OCI-LY1 (cell line): ENCODE results near the gene CNST.

Experiments used
- H2AFZ ChIP-seq: fragments of 200-600 bp; sonication (generic), shearing (Covaris generic); 2 replicates; pipeline ENCODE4 v1.6.0; 2014; ENCODE audit warnings: antibody characterized with exemption, mild to moderate bottlenecking, low read length
- H3F3A ChIP-seq: fragments of 200-600 bp; sonication (generic), shearing (Covaris generic); 2 replicates; pipeline ENCODE4 v1.6.0; 2014; ENCODE audit warnings: mild to moderate bottlenecking, antibody characterized with exemption, low read length, moderate library complexity; ENCODE audit not compliant: insufficient read depth
- H3K27ac ChIP-seq: fragments of 200-600 bp; sonication (generic); 2 replicates; pipeline ENCODE4 v1.5.1; 2014; ENCODE audit warnings: low read length, mixed run types, mild to moderate bottlenecking, low read depth; ENCODE audit not compliant: poor library complexity, severe bottlenecking
- H3K27me3 ChIP-seq: fragments of 200-600 bp; sonication (generic); 2 replicates; pipeline ENCODE4 v1.6.0; 2014; ENCODE audit warnings: antibody characterized with exemption, mild to moderate bottlenecking, low read length, moderate library complexity; ENCODE audit not compliant: insufficient read depth
- H3K36me3 ChIP-seq: fragments of 200-600 bp; sonication (generic); 2 replicates; pipeline ENCODE4 v1.6.1; 2014; ENCODE audit warnings: mild to moderate bottlenecking, antibody characterized with exemption, low read length, moderate library complexity, mixed read lengths; ENCODE audit not compliant: insufficient read depth
- H3K4me1 ChIP-seq: fragments of 200-600 bp; sonication (generic); 2 replicates; pipeline ENCODE4 v1.5.1; 2014; ENCODE audit warnings: mild to moderate bottlenecking, low read length, moderate library complexity; ENCODE audit not compliant: insufficient read depth, severe bottlenecking
- H3K4me2 ChIP-seq: fragments of 200-600 bp; sonication (generic), shearing (Covaris generic); 2 replicates; pipeline ENCODE4 v1.6.1; 2014; ENCODE audit warnings: low read length
- H3K4me3 ChIP-seq: fragments of 200-600 bp; sonication (generic); 2 replicates; pipeline ENCODE4 v1.5.1; 2014; ENCODE audit warnings: low read length, low read depth, mild to moderate bottlenecking, mixed read lengths; ENCODE audit not compliant: poor library complexity, severe bottlenecking
- H3K79me2 ChIP-seq: fragments of 200-600 bp; shearing (Covaris generic); 2 replicates; pipeline ENCODE4 v1.6.1; 2016; ENCODE audit warnings: mixed run types, low read length, mixed read lengths; ENCODE audit not compliant: insufficient read depth
- H3K9ac ChIP-seq: fragments of 200-600 bp; sonication (generic), shearing (Covaris generic); 2 replicates; pipeline ENCODE4 v1.6.1; 2014; ENCODE audit warnings: mild to moderate bottlenecking, low read length, mixed read lengths
- H3K9me2 ChIP-seq: fragments of 200-600 bp; sonication (generic), shearing (Covaris generic); 2 replicates; pipeline ENCODE4 v1.6.1; 2014; ENCODE audit warnings: low read depth, mild to moderate bottlenecking, low read length, mixed read lengths
- H3K9me3 ChIP-seq: fragments of 200-600 bp; shearing (Covaris generic); 2 replicates; pipeline ENCODE4 v1.6.1; 2014; ENCODE audit warnings: low read length, mixed read lengths
- H4K20me1 ChIP-seq: fragments of 200-600 bp; sonication (generic), shearing (Covaris generic); 2 replicates; pipeline ENCODE4 v1.6.0; 2016; ENCODE audit warnings: mild to moderate bottlenecking, low read length; ENCODE audit not compliant: insufficient read depth
- EZH2 ChIP-seq: fragments of 200-600 bp; sonication (generic), shearing (Covaris generic); IDR thresholded peaks from 2 replicates; pipeline ENCODE4 v1.8.0; 2017; ENCODE audit warnings: borderline replicate concordance, mixed run types, mild to moderate bottlenecking, antibody characterized with exemption, low read length, moderate library complexity, mixed read lengths
- TF ChIP-seq, protein P1 (sequence below): fragments of 200-600 bp; sonication (generic), shearing (Covaris generic); IDR thresholded peaks from 2 replicates; pipeline ENCODE4 v1.5.1; 2017; ENCODE audit warnings: mild to moderate bottlenecking, antibody characterized with exemption, low read length, moderate library complexity, mixed read lengths

Gene CNST

GRCh38 chr1:246591504-246591903 is 25.2 kb downstream of the CNST start:
- H3F3A ChIP-seq: no peaks in the 10 kb centered on the region
- peaks cover 43% of the 10 kb centered on the region for H3K79me2 ChIP-seq
- TF ChIP-seq, protein P1, sequence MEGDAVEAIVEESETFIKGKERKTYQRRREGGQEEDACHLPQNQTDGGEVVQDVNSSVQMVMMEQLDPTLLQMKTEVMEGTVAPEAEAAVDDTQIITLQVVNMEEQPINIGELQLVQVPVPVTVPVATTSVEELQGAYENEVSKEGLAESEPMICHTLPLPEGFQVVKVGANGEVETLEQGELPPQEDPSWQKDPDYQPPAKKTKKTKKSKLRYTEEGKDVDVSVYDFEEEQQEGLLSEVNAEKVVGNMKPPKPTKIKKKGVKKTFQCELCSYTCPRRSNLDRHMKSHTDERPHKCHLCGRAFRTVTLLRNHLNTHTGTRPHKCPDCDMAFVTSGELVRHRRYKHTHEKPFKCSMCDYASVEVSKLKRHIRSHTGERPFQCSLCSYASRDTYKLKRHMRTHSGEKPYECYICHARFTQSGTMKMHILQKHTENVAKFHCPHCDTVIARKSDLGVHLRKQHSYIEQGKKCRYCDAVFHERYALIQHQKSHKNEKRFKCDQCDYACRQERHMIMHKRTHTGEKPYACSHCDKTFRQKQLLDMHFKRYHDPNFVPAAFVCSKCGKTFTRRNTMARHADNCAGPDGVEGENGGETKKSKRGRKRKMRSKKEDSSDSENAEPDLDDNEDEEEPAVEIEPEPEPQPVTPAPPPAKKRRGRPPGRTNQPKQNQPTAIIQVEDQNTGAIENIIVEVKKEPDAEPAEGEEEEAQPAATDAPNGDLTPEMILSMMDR: no peak
- TF ChIP-seq EZH2: no peak
- no peak overlapping the region for H3K9ac ChIP-seq
- no peak overlapping the region for H3K4me3 ChIP-seq
- H3K27ac ChIP-seq: no peak overlapping the region
- H3K9me3 ChIP-seq: 0 out of 2 replicates have a peak, but pooled peaks cover 2% of the 10 kb centered on the region
- peaks cover 69% of the 10 kb centered on the region for H3K36me3 ChIP-seq
- no peak overlapping the region for H2AFZ ChIP-seq
- no peaks in the 10 kb centered on the region for H3K4me1 ChIP-seq
- no peaks in the 10 kb centered on the region for H3K27me3 ChIP-seq
- no peaks in the 10 kb centered on the region for H3K9me2 ChIP-seq
- no peaks in the 10 kb centered on the region for H4K20me1 ChIP-seq
- no peak overlapping the region for H3K4me2 ChIP-seq

DNA sequence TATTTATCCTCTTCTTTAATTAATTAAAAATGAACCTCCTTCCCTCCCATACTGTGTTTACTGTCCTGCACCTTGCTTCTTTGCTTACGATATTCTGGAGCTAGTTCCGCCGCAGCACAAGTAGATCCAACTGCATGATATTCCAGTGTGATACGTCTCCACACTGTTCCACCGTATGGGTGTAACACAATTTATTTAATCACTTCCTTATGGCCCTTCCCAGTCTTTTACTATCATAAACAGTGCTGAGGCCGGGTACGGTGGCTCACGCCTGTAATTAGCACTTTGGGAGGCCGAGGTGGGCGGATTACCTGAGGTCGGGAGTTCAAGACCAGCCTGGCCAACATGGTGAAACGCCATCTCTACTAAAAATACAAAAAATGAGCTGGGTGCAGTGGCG is 25.7 kb downstream of the CNST start:
- peaks cover 74% of the 10 kb centered on the region for H3K36me3 ChIP-seq
- H3K9me2 ChIP-seq: no peaks in the 10 kb centered on the region
- H3K27ac ChIP-seq: no peak overlapping the region
- H3K4me2 ChIP-seq: no peak overlapping the region
- H3K4me3 ChIP-seq: no peak overlapping the region
- no peaks in the 10 kb centered on the region for H4K20me1 ChIP-seq
- 0 out of 2 replicates have a peak, but pooled peaks cover 2% of the 10 kb centered on the region for H3K9me3 ChIP-seq
- H2AFZ ChIP-seq: no peak overlapping the region
- H3F3A ChIP-seq: no peaks in the 10 kb centered on the region
- no peaks in the 10 kb centered on the region for H3K27me3 ChIP-seq
- TF ChIP-seq, protein P1: no peak
- no peak for TF ChIP-seq EZH2
- H3K4me1 ChIP-seq: no peaks in the 10 kb centered on the region
- H3K79me2 ChIP-seq: peaks cover 38% of the 10 kb centered on the region
- H3K9ac ChIP-seq: no peak overlapping the region

GRCh38 chr1:246592695-246593094 is 26.4 kb downstream of the CNST start:
- Histone ChIP-seq H3F3A (no peaks in the 10 kb centered on the region), H3K9me3 (0 out of 2 replicates have a peak, but pooled peaks cover 2% of the 10 kb centered on the region), H3K27ac (no peak overlapping the region), H3K9ac (no peak overlapping the region), H3K9me2 (no peaks in the 10 kb centered on the region), H3K27me3 (no peaks in the 10 kb centered on the region), H3K4me1 (no peaks in the 10 kb centered on the region), H3K4me3 (no peak overlapping the region), H3K79me2 (peaks cover 31% of the 10 kb centered on the region), H4K20me1 (no peaks in the 10 kb centered on the region), H3K36me3 (peaks cover 81% of the 10 kb centered on the region), H2AFZ (no peak overlapping the region), H3K4me2 (no peak overlapping the region)
- no peak for TF ChIP-seq EZH2
- TF ChIP-seq, protein P1: no peak
